Jurkat, Clone E6-1 (cell line): Measurements from ENCODE around the gene COLGALT1.
"Not testable (repeated sequence)": the region's sequence is repeated elsewhere in the genome, so short reads cannot be mapped to it uniquely, and the experiment has no call there.

ENCODE experiments used
- DNase-seq: peaks from one replicate; pipeline ENCODE4 v3.0.0-alpha.2; 2011; ENCODE audit warnings: low read depth, low spot score
- H3K4me3 ChIP-seq: 2 replicates; pipeline ENCODE4 v1.5.1; 2011; ENCODE audit warnings: mild to moderate bottlenecking, low read length, control low read depth, moderate library complexity

COLGALT1 gene

DNA sequence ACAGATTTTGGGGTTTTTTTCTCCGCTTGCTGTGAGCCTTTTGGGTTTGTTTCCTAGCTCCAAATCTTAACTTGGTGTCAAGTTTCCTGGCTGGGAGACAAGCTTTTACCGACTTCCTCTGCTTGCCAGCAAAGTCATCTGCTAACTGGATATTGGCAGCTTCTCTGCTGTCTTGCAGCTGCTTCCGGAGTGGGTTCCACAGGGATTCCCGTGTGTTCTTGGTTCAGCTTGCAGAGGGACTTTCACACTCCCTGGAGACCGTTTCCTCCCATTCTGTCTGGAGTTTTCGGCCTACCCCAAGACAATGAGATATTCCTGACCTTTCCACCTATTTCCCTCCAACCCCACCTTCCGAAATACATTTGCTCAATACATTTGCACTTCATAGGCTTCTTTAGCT lies 2.2 kb upstream of the COLGALT1 start:
- DNase-seq = no peak
- no peak overlapping the region for H3K4me3 ChIP-seq

DNA sequence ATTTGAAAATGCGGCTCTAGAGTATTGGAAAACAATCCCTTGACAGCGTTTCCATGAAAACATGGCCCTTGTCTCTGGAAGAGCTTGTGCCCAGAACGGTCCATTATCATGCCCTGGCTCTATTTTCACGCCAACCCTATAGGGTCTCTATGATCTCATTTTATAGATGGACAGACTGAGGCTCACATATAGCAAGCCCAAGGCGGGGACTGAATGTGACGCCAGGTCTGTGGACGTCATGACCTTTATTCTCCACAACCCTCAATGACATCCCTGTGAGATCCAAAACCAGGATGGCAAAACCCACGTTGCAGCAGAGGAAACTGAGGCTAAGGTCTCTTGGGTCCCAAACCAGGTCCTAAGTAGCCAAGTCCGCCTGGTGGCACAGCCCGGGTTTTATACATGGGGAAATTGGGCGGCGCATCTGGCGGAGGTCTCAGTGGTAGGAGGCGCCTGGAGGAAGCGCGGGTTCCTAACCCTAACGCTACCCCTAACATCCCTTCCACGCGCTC lies 425 bp upstream of the COLGALT1 start:
- H3K4me3 ChIP-seq = peak overlapping the region; percentile 48
- DNase-seq = no peak

DNA sequence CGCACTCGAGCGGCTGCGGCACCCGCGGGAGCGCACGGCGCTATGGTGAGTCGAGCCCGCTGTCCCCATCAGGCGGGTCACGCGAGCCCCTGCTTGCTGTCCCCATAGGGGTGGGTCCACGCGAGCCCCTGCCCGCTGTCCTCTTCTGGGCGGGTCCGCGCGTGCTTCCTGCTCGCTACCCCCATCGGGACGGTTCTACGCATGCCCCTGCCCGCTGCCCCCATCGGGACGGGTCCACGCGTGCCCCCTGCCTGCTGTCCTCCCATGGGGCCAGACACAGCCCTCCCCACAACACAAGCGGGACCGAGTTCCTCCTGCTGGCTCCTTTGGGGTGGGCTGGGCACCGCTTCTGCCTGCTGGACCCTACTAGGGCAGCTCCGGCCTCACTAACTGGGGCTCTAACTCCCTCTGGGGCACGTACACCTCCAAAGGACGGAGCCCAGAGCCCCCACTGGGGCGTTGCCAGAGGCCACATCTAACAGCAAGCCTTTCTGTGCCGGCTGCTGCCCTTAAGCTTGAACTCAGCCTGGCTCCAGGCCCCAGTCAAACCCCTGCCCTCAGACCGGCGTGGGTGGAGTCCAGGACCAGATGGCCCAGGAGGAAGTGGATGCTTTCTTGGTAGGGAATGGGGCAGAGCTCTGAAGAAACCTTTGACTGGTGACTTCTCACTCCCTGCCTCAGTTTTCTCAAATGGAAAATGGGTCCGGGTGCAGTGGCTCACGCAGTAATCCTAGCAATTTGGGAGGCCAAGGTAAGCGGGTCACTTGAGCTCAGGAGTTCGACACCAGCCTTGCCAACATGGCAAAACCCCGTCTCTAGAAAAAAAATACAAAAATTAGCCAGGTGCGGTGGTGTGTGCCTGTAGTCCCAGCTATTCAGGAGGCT lies 722 bp downstream of the COLGALT1 start:
- DNase-seq = no peak
- peak overlapping the region; percentile 72 for H3K4me3 ChIP-seq

DNA sequence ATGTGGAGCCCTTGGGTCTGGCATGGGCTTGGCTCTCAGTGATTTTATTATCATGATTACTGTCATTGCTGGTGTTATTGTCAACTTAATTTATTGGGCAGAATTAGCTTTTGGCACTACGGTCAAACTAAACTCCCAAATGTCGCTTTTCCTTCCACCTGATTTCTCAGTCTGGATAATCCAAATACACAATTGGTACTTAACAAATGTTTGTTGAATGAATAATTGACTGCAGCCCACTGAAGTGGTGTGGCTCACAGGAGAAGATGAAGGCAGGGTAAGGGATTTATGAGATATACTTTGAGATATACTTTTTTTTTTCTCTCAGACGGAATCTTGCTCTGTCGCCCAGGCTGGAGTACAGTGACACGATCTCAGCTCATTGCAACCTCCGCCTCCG lies 1.5 kb downstream of the COLGALT1 start:
- DNase-seq = no peak
- peak overlapping the region; percentile 72; the same call in 1 of the 2 replicates for H3K4me3 ChIP-seq

DNA sequence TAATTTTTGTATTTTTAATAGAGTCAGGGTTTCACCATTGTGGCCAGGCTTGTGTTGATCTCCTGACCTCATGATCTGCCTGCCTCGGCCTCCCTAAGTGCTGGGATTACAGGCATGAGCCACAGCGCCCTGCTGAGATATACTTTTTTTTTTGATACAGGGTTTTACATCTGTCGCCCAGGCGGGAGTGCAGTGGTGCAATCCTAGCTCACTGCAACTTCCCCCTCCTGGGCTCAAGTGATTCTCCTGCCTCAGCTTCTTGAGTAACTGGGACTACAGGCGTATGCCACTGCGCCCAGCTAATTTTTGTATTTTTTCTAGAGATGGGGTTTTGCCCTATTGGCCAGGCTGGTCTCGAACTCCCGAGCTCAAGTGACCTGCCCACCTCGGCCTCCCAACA lies 2.0 kb downstream of the COLGALT1 start:
- no peak for DNase-seq
- H3K4me3 ChIP-seq = no peak overlapping the region

DNA sequence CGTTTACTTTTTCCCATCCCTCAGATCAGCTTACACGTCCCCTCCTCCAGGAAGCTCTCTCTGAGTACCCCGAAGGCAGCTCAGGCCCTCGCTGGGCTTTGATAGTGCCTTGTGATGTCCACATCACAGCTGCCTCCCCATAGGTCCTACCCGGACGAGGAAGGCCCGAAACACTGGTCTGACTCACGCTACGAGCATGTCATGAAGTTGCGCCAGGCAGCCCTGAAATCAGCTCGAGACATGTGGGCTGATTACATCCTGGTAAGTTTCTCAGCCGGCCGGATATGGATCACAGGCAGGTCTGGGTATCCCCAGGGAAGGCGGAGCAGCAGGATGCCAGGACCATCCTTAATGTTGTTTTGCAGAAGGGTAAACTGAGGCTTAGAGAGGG lies 4.8 kb downstream of the COLGALT1 start:
- DNase-seq = no peak
- no peak overlapping the region for H3K4me3 ChIP-seq

DNA sequence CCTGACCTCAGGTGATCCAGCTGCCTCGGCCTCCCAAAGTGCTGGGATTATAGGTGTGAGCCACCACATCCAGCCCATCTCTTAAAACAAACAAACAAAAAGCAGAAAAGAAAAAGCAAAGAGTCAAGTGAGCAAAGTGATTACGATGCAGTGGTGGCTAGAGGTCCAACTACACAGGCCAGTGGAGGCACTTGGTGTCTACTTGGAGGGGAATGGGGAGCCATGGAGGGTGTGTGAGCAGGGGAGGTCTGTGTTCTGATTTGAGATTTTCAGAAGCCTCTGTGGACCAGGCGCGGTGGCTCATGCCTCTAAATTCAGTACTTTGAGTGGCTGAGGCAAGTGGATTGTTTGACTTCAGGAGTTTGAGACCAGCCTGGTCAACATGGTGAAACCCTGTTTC lies 6.6 kb downstream of the COLGALT1 start:
- no peak for DNase-seq

DNA sequence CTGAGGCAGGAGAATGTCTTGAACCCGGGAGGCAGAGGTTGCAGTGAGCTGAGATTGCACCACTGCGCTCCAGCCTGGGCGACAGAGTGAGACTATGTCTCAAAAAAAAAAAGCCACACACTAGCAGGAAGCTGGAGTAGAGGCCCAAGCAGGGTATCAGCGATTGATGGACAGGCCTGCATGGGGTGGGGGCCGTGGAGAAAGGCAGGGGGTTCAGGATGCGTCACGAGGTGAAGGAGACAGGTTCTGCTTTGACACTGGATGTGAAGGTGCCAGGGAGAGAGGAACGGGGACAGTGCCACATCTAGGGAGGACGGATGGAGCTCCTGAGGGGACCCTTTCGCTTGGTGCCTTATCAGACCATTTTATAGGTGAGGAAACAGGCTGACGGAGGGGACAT lies 7.1 kb downstream of the COLGALT1 start:
- no peak for DNase-seq
- H3K4me3 ChIP-seq = no peak overlapping the region

More for the DNA sequence above, 6.6 kb downstream of the COLGALT1 start:
- no peak overlapping the region for H3K4me3 ChIP-seq

DNA sequence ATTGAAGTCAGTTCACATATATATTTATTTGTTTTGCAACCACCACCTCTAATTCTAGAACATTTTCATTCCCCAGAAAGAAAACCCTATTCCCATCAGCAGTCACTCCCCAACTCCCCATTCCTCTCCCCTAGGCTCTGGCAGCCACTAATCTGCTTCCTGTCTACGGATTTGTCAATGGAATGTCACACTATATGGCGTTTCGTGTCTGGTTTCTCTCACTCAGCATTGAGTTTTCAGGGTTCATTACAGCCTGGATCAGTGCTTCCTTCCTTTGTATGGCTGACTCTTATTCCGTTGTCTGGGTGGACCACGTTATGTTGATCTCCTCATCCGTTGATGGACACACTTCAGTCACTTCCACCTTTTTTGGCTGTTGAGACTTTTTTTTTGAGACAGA lies 9.3 kb downstream of the COLGALT1 start:
- DNase-seq = no peak
- no peak overlapping the region for H3K4me3 ChIP-seq

DNA sequence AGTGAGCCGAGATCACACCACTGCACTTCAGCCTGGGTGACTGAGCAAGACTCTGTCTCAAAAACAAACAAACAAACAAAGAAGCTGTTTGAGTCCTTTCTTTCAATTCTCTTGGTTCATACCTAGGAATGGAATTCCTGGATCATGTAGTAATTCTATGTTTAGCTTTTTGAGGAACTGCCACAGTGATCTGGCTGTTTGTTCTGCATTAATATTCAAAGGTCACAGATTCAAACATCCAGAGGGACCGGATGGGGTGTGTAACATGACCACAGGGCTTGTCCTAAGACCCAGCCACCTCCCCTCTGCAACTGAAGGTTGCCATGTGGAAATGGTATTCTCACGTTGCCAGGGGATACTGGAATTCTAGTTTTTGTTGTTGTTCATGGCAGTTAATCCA lies 10.2 kb downstream of the COLGALT1 start:
- H3K4me3 ChIP-seq = no peak overlapping the region
- DNase-seq = no peak

DNA sequence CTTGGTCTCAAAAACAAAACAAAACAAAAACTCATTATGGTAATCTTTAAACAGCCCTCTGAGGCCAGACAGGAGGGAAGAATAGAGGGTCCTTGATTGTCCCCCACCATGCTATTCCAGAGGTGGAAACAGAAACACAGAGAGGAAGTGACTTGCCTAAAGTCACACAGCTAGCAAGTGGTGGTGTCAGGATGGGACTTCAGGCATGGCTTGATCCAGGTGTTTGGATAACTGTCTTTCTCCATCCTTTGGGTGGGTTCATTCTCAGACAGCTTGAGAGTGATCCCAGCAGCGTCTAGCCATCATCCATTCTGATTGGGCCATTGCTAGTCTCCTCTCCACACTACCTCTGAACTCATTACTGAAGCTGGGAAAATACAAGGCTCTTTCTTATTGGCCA lies 12.5 kb downstream of the COLGALT1 start:
- DNase-seq = no peak
- no peak overlapping the region for H3K4me3 ChIP-seq

DNA sequence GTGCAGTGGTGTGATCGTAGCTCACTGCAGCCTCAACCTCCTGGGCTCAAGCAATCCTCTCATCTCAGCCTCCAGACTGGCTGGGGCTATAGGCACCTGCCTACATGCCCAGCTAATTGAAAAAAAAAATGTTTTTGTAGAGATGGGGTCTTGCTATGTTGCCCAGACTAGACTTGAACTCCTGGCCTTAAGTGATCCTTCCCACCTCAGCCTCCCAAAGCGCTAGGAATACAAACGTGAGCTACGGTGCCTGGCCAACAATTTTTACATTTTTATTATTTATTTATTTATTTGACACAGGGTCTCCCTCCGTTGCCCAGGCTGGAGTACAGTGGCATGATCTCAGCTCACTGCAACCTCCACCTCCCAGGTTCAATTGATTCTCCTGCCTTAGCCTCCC lies 14.8 kb downstream of the COLGALT1 start:
- not testable (repeated sequence) for H3K4me3 ChIP-seq, DNase-seq

DNA sequence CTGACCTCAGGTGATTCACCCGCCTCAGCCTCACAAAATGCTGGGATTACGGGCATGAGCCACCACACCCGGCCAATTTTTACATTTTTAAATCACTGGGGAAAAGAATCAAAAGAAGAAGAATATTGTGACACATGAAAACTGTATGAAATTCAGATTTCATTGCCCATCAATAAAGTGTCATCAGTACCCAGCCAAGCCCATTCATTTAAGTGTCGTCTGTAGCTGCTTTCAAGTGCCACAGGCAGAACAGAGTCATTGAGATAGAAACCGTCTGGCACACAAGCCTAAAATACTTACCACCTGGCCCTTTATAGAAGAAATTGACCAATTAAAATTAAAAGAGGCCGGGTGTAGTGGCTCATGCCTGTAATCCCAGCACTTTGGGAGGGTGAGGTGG lies 15.3 kb downstream of the COLGALT1 start:
- no peak for DNase-seq
- H3K4me3 ChIP-seq = no peak overlapping the region

DNA sequence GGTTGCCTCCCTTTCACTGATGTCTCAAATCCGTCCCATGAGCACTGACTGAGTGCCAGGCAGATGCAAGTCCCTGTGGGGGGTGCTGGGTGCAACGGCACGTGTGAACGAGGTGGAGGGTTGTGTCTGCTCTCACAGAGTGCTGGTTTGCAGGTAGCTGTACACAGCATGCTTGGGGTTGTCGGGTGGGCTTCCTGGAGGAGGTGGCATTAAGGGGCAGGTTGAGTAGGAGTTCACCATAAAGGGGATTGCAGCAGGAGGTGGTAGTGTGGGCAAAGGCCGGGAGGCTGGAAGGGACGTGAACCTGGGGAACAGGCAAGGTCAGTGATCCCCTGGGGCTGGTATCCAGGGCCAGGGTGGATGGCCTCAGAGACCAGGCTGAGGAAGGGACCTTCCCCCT lies 17.2 kb downstream of the COLGALT1 start:
- no peak for DNase-seq
- H3K4me3 ChIP-seq = no peak overlapping the region

DNA sequence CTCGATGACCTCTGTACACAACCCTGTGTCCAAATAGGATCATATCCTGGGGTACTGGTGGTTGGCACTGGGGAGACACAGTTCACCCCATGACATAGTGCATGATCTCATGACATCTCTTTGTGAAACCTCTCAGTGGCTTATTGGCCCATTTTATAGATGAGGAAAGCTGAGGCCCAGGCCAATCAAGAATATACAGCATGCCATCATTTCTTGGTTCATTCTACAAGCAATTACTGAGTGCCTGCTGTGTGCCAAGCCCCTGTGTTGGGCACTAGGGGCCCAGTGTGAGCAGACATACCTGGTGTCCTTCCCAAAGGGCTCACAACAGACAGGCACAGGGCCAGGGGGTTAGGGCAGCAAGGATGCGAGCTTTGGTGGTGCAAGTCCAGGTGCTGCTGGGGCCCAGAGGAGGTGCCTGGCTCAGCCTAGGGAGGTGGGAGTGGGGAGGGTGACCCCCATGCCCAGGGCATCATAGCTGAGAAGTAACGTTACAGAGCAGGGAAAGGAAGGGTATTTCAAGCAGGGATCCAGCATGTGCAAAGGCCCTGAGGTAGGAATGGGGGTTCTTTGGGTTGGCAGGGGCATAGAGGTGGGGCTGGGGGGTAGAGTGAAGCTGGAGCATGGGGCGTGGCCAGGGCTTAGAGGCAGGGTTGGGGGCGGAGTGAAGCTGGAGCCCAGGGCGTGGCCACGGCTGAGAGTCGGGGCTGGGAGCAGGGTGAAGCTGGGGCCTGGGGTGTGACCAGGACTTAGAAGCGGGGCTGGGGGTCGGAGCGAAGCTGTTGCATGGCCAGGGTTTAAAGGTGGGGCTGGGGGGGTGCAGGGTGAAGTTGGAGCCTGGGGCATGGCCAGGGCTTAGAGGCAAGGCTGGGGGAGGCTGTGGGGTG lies 20.7 kb downstream of the COLGALT1 start:
- H3K4me3 ChIP-seq = no peak overlapping the region
- no peak for DNase-seq

DNA sequence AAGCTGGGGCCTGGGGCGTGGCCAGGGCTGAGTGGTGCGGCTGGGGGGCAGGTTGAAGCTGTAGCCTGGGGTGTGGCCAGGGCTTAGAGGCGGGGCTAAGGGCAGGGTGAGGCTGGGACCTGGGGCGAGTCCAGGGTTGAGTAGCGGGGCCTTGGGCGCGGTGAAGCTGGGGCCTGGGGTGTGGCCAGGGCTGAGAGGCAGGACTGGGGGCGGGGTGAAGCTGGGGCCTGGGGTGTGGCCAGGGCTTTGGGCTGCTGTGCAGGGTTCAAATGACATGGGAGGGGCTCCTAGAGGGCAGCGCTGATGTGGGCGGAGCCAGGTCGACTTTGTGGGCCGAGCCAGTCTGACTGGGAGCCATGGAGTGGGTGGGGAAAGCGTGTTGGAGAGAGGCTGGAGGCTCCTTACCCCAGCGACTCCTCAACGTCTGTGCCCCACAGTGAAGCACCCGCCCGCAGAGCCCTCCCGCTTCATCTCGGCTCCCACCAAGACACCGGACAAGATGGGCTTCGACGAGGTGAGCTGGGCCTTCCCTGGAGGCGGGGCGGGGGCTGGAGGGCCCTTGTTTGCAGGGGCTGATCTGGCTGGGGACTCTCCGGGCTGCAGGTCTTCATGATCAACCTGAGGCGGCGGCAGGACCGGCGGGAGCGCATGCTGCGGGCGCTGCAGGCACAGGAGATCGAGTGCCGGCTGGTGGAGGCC lies 21.5 kb downstream of the COLGALT1 start:
- H3K4me3 ChIP-seq = no peak overlapping the region
- peak; percentile 28 for DNase-seq

DNA sequence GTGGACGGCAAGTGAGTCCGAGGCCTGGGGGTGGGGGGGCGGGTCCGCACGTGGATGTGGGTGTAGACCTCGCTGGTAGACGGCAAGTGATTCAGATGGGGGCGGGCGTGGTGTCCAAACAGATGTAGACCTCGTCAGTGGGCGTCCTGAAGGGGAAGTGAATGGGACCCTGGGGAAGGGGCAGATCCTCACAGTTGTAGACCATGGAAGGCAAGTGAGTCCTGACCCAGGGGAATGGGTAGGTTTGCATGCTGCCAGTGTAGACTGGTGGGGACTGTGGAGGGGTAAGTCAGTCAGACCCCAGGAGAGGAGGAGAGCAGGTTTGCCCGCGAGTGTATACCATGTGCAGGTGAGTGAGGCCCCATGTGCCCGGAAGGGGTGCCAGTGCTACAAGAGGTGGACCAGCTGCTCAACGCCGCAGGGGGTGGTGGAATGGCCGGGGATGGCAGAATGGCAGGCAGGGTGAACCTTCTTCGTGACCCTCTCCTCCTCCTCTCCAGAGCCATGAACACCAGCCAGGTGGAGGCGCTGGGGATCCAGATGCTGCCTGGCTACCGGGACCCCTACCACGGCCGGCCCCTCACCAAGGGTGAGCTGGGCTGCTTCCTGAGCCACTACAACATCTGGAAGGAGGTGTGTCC lies 22.1 kb downstream of the COLGALT1 start:
- H3K4me3 ChIP-seq = no peak overlapping the region
- no peak for DNase-seq

DNA sequence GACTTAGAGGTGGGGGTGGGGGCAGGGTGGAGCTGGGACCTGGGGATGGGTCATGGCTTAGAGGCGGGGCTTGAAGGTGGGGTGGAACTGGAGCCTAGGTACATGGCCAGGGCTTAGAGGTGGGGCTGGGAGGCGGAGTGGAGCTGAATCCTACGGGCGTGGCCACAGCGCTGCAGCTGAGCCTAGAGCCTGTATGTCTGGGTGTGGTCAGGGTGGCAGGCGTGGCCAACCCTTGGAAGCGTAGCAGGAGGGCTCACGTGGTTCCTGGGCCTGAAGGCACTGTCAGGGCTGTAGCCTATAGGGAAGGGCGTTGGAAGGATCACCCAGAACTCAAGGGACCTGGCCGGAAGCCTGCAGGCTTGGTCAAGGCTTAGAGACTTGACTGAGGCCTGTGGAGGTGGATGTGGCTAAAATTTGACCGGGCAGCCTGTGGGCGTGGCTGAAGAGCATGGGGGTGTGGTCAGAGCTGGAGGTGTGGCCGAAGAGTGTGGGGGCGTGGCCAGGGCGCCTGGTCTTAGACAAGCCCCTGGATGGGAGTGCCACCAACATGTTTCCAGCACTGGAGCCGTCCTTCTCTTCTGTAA lies 24.3 kb downstream of the COLGALT1 start:
- no peak overlapping the region for H3K4me3 ChIP-seq
- no peak for DNase-seq
